Loucy (cell line): ENCODE results near the gene PTPRN2.

Experiments
- EZH2phosphoT487 ChIP-seq: fragments of 200-600 bp; IDR thresholded peaks from 2 replicates; pipeline ENCODE4 v1.6.1; 2018; ENCODE audit warnings: antibody characterized with exemption, mild to moderate bottlenecking, moderate library complexity, borderline replicate concordance
- TF ChIP-seq, protein P1 (sequence below): fragments of 200-600 bp; sonication (generic); conservative IDR thresholded peaks from 2 replicates; pipeline ENCODE4 v1.5.1; 2014; ENCODE audit warnings: mild to moderate bottlenecking, antibody characterized with exemption, low read length

DNA sequence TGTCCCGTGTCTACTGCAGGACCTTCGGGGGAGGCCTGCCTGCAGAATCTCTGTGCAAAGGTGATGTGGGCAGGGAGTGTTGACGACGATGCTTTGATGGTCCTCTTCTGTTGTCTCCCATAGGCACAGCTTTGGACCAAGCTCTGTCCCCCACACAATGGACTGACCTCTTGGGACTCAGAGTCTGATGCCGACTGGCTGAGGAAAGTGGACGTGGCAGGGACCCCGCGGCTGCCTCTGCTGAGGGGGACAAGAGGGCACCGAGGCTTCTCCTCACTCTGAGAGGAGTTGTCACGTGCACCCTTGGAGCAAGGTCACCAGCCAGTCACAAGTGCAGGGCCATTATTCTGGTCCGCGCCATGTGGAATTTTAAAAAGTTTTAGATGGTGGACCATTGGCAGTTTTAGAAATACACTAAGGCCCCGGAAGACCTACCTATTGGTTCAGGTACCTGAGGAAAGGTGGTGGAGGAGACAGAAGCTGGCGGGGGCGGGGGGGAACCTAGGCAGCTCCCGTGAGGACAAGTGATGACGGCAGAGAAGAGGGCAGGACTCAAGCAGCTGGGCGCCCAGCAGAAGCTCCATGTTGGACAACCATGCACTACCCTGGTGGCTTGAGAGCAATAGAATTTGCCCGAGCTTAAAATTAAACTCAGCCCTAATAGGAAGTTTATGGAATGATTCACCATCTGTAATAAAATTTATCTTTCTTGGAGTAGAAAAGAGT is 331.4 kb downstream of the PTPRN2 start:
- TF ChIP-seq, protein P1, sequence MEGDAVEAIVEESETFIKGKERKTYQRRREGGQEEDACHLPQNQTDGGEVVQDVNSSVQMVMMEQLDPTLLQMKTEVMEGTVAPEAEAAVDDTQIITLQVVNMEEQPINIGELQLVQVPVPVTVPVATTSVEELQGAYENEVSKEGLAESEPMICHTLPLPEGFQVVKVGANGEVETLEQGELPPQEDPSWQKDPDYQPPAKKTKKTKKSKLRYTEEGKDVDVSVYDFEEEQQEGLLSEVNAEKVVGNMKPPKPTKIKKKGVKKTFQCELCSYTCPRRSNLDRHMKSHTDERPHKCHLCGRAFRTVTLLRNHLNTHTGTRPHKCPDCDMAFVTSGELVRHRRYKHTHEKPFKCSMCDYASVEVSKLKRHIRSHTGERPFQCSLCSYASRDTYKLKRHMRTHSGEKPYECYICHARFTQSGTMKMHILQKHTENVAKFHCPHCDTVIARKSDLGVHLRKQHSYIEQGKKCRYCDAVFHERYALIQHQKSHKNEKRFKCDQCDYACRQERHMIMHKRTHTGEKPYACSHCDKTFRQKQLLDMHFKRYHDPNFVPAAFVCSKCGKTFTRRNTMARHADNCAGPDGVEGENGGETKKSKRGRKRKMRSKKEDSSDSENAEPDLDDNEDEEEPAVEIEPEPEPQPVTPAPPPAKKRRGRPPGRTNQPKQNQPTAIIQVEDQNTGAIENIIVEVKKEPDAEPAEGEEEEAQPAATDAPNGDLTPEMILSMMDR, result no peak
- TF ChIP-seq EZH2phosphoT487, result no peak
